Sigmoid colon (tissue), 7 donors: ENCODE measurements around the gene PYDC1. TPM values are rescaled to one million over a fixed set of nuclear protein-coding genes. Genes with fewer than 3 reads are reported as not detected.

Experiments used
- DNase-seq: peaks from one replicate; pipeline ENCODE4 v3.0.0-alpha.2; 2019
- H3K27ac ChIP-seq, 4 donors: fragments of 200-600 bp; sonication (generic); one replicate each; pipeline ENCODE4 v1.5.1; 2016 to 2019; ENCODE audit warnings: mild to moderate bottlenecking in 1 of 4
- H3K27me3 ChIP-seq, 3 donors: fragments of 200-600 bp; sonication (generic); one replicate each; pipeline ENCODE4 v1.5.1; 2019; ENCODE audit warnings: mild to moderate bottlenecking in 1 of 3
- H3K36me3 ChIP-seq, 4 donors: fragments of 200-600 bp; sonication (generic); one replicate each; pipeline ENCODE4 v1.5.1; 2016 to 2019
- H3K4me1 ChIP-seq, 4 donors: fragments of 200-600 bp; sonication (generic); one replicate each; pipeline ENCODE4 v1.5.1; 2017 to 2019
- H3K4me3 ChIP-seq, 4 donors: fragments of 200-600 bp; sonication (generic); one replicate each; pipeline ENCODE4 v1.5.1; 2017 to 2019; ENCODE audit warnings: mild to moderate bottlenecking in 2 of 4, moderate library complexity in 1 of 4
- H3K9me3 ChIP-seq, 4 donors: fragments of 200-600 bp in 3 of 4; sonication (generic) in 3 of 4; one replicate each; pipeline versions ENCODE4 v1.5.1 to v1.6.1; 2013 to 2019
- CTCF ChIP-seq, 4 experiments: fragments of 450-650 bp in 3 of 4; fragments of 200-600 bp in 1 of 4; IDR thresholded peaks; one replicate each; pipeline ENCODE4 v1.5.1; 2016 to 2019; ENCODE audit warnings: antibody characterized with exemption in 4 of 4, mild to moderate bottlenecking in 3 of 4, moderate library complexity in 2 of 4
- EP300 ChIP-seq, 4 donors: sonication (generic); formaldehyde crosslinking; IDR thresholded peaks; one replicate each; pipeline ENCODE4 v1.6.1; 2017; ENCODE audit warnings: antibody characterized with exemption in 4 of 4
- POLR2A ChIP-seq, 2 donors: fragments of 450-650 bp; IDR thresholded peaks; one replicate each; pipeline ENCODE4 v1.6.1; 2016; ENCODE audit warnings: antibody characterized with exemption in 2 of 2, mild to moderate bottlenecking in 2 of 2, moderate library complexity in 2 of 2
- POLR2AphosphoS5 ChIP-seq, 4 donors: sonication (generic); formaldehyde crosslinking; IDR thresholded peaks; one replicate each; pipeline ENCODE4 v1.6.1; 2017; ENCODE audit warnings: antibody characterized with exemption in 4 of 4
- WGBS, 2 donors: extraction: QIAGEN DNeasy Blood & Tissue Kit; methylation state at CpG; one replicate each; pipeline ENCODE4 v1.1.7; 2013; 5-methylcytosine and 5-hydroxymethylcytosine counted together
- intact Hi-C: fragments of 100-400 bp; cut with DNase I; formaldehyde crosslinking; loops from one replicate; pipeline ENCODE4 v1.15.1; 2023
- polyA plus RNA-seq, 3 donors: library from polyadenylated mRNA; stranded (reverse); fragments of 200-250 nt; gene quantifications; one replicate each; pipeline ENCODE4 v1.2.3, GENCODE V29; 2013
- total RNA-seq, 4 donors: library from RNA; depleted of rRNA; stranded (reverse); fragments of >200 nt; gene quantifications; one replicate each; pipeline ENCODE4 v1.1.0, GENCODE V29; 2016
- donor health status: healthy with polysubstance abuse.
- donor health status: Bipolar disorder and iron deficiency.
- donor health status: healthy.

PYDC1 gene
- total and polyA plus RNA-seq, 7 donors = 0.16 TPM; not detected in 6

- Histone ChIP-seq H3K4me3 (no peak overlapping the region), H3K27me3 (peaks cover 0 to 16% (median 8%) of the 10 kb centered on the region in 3 donors), H3K4me1 (no peaks in the 10 kb centered on the region), H3K27ac (no peak overlapping the region), H3K36me3 (no peaks in the 10 kb centered on the region), H3K9me3 (no peaks in the 10 kb centered on the region)
- TF ChIP-seq POLR2AphosphoS5 (IDR thresholded peaks at IDR 0.05) (no peak), CTCF (IDR thresholded peaks at IDR 0.05) (no peak), EP300 (IDR thresholded peaks at IDR 0.05) (no peak), POLR2A (IDR thresholded peaks at IDR 0.05) (no peak)
- WGBS, 2 donors = 91 to 94% methylated on average over 80 of the region's 80 CpGs
- no peak for DNase-seq
- intact Hi-C loops = no loop called here
These were observed 7.4 kb upstream of the PYDC1 start for GRCh38 chr16:31224092-31224955.

GRCh38 chr16:31223044-31223443, 6.1 kb upstream of the PYDC1 start:
- no peaks in the 10 kb centered on the region for H3K4me1 ChIP-seq
- no peak overlapping the region for H3K4me3 ChIP-seq
- 94 to 95% methylated on average over 5 of the region's 5 CpGs for WGBS, 2 donors
- intact Hi-C loops = no loop called here
- no peaks in the 10 kb centered on the region for H3K36me3 ChIP-seq
- no peaks in the 10 kb centered on the region for H3K9me3 ChIP-seq
- DNase-seq = no peak
- TF ChIP-seq EP300 (IDR thresholded peaks at IDR 0.05) (no peak), POLR2AphosphoS5 (IDR thresholded peaks at IDR 0.05) (no peak), CTCF (IDR thresholded peaks at IDR 0.05) (no peak), POLR2A (IDR thresholded peaks at IDR 0.05) (no peak)
- peaks cover 3 to 28% (median 20%) of the 10 kb centered on the region in 3 donors for H3K27me3 ChIP-seq
- no peak overlapping the region for H3K27ac ChIP-seq

GRCh38 chr16:31221357-31222160, 4.6 kb upstream of the PYDC1 start:
- intact Hi-C loops = no loop called here
- no peak for TF ChIP-seq POLR2AphosphoS5 (IDR thresholded peaks at IDR 0.05)
- TF ChIP-seq POLR2A (IDR thresholded peaks at IDR 0.05) = no peak
- TF ChIP-seq EP300 (IDR thresholded peaks at IDR 0.05) = no peak
- TF ChIP-seq CTCF (IDR thresholded peaks at IDR 0.05) = no peak
- H3K4me1 ChIP-seq = peaks cover 0 to 7% (median 6%) of the 10 kb centered on the region in 4 donors
- DNase-seq = no peak
- WGBS, 2 donors = 43 to 71% methylated on average over 12 of the region's 12 CpGs
- H3K27ac ChIP-seq = no peak overlapping the region
- H3K9me3 ChIP-seq = no peaks in the 10 kb centered on the region
- no peak overlapping the region for H3K4me3 ChIP-seq
- H3K36me3 ChIP-seq = no peaks in the 10 kb centered on the region
- peaks cover 18 to 43% (median 34%) of the 10 kb centered on the region in 3 donors for H3K27me3 ChIP-seq

GRCh38 chr16:31219154-31219741, 2.3 kb upstream of the PYDC1 start:
- 91% methylated on average over 15 of the region's 15 CpGs for WGBS, 2 donors
- H3K9me3 ChIP-seq = no peaks in the 10 kb centered on the region
- TF ChIP-seq EP300 (IDR thresholded peaks at IDR 0.05) (no peak), POLR2A (IDR thresholded peaks at IDR 0.05) (no peak), CTCF (IDR thresholded peaks at IDR 0.05) (no peak), POLR2AphosphoS5 (IDR thresholded peaks at IDR 0.05) (no peak)
- H3K4me1 ChIP-seq = peaks cover 0 to 29% (median 27%) of the 10 kb centered on the region in 4 donors
- DNase-seq = no peak
- no peak overlapping the region for H3K4me3 ChIP-seq
- no peaks in the 10 kb centered on the region for H3K36me3 ChIP-seq
- peaks cover 31 to 66% (median 52%) of the 10 kb centered on the region in 3 donors for H3K27me3 ChIP-seq
- intact Hi-C loops = no loop called here
- no peak overlapping the region for H3K27ac ChIP-seq
